Karpas-422 (cell line): ENCODE results near the gene SCAF1. TPM values are rescaled to one million over a fixed set of nuclear protein-coding genes. Genes with fewer than 3 reads are reported as not detected.

Source experiments
- DNase-seq: peaks from one replicate; pipeline ENCODE4 v3.0.0-alpha.2; 2015
- H2AFZ ChIP-seq: fragments of 200-600 bp; sonication (generic); 2 replicates; pipeline ENCODE4 v1.6.1; 2014; ENCODE audit warnings: antibody characterized with exemption, low read length, mixed read lengths
- H3K27ac ChIP-seq: fragments of 200-600 bp; sonication (generic); 2 replicates; pipeline ENCODE4 v1.5.1; 2014; ENCODE audit warnings: mild to moderate bottlenecking, low read length, moderate library complexity
- H3K27me3 ChIP-seq: fragments of 200-600 bp; sonication (generic); 2 replicates; pipeline ENCODE4 v1.6.1; 2014; ENCODE audit warnings: low read length, mixed read lengths
- H3K36me3 ChIP-seq: fragments of 200-600 bp; sonication (generic); 2 replicates; pipeline ENCODE4 v1.6.1; 2014; ENCODE audit warnings: low read length, mixed read lengths; ENCODE audit not compliant: insufficient read depth
- H3K4me1 ChIP-seq: fragments of 200-600 bp; sonication (generic); 2 replicates; pipeline ENCODE4 v1.6.1; 2014; ENCODE audit warnings: mild to moderate bottlenecking, low read length, mixed read lengths
- H3K4me2 ChIP-seq: fragments of 200-600 bp; sonication (generic); 2 replicates; pipeline ENCODE4 v1.6.1; 2014; ENCODE audit warnings: low read length, low read depth, mild to moderate bottlenecking; ENCODE audit not compliant: poor library complexity, severe bottlenecking
- H3K4me3 ChIP-seq: fragments of 200-600 bp; sonication (generic); 2 replicates; pipeline ENCODE4 v1.5.1; 2014; ENCODE audit warnings: mild to moderate bottlenecking, antibody characterized with exemption, low read length, mixed read lengths
- H3K79me2 ChIP-seq: fragments of 200-600 bp; sonication (generic); 2 replicates; pipeline ENCODE4 v1.6.1; 2014; ENCODE audit warnings: mild to moderate bottlenecking, low read length, mixed read lengths
- H3K9ac ChIP-seq: fragments of 200-600 bp; sonication (generic); 2 replicates; pipeline ENCODE4 v1.6.0; 2014; ENCODE audit warnings: low read length
- H3K9me2 ChIP-seq: fragments of 200-600 bp; sonication (generic), shearing (Covaris generic); replicated peaks from 2 replicates; pipeline ENCODE4 v1.6.0; 2014; ENCODE audit warnings: mild to moderate bottlenecking, low read length, moderate library complexity; ENCODE audit not compliant: insufficient read depth
- H3K9me3 ChIP-seq: fragments of 300-700, 200-600 bp; sonication (generic); 2 replicates; pipeline ENCODE4 v1.6.1; 2014; ENCODE audit warnings: low read length, mixed read lengths
- H4K20me1 ChIP-seq: fragments of 200-600 bp; sonication (generic); 2 replicates; pipeline ENCODE4 v1.6.1; 2014; ENCODE audit warnings: mild to moderate bottlenecking, antibody characterized with exemption, low read length, low read depth; ENCODE audit not compliant: insufficient read depth
- total RNA-seq: library from RNA; depleted of rRNA; stranded (reverse); fragments of >200 nt; shearing (Covaris generic); gene quantifications from 2 replicates; pipeline ENCODE4 v1.2.3, GENCODE V29; 2014; ENCODE audit warnings: low replicate concordance

The SCAF1 gene
- total RNA-seq, 1 experiment from 2014 or later: 8.3 TPM

- H3K4me2 ChIP-seq: no peak overlapping the region
- no peaks in the 10 kb centered on the region; the same call in none of the 2 replicates for H3K36me3 ChIP-seq
- H3K79me2 ChIP-seq: peaks cover 42% of the 10 kb centered on the region
- peaks cover 20% of the 10 kb centered on the region for H3K4me1 ChIP-seq
- H3K9me2 ChIP-seq: no peaks in the 10 kb centered on the region
- H3K9ac ChIP-seq: no peak overlapping the region
- H2AFZ ChIP-seq: no peak overlapping the region
- no peaks in the 10 kb centered on the region for H3K9me3 ChIP-seq
- peaks cover 28% of the 10 kb centered on the region; the same call in 1 of the 2 replicates for H4K20me1 ChIP-seq
- H3K27me3 ChIP-seq: no peaks in the 10 kb centered on the region
- H3K4me3 ChIP-seq: no peak overlapping the region
- no peak for DNase-seq
- H3K27ac ChIP-seq: no peak overlapping the region
Measured at GRCh38 chr19:49646586-49646985, 4.6 kb downstream of the SCAF1 start.

GRCh38 chr19:49651029-49651819, 9.2 kb downstream of the SCAF1 start:
- Histone ChIP-seq H3K79me2 (peaks cover 3% of the 10 kb centered on the region; the same call in 1 of the 2 replicates), H4K20me1 (0 out of 2 replicates have a peak, but pooled peaks cover 22% of the 10 kb centered on the region), H3K4me2 (no peak overlapping the region), H3K9me2 (no peaks in the 10 kb centered on the region), H3K36me3 (peaks cover 19% of the 10 kb centered on the region; the same call in 1 of the 2 replicates), H3K9me3 (no peaks in the 10 kb centered on the region), H2AFZ (no peak overlapping the region), H3K27ac (no peak overlapping the region), H3K4me3 (no peak overlapping the region), H3K9ac (no peak overlapping the region), H3K27me3 (no peaks in the 10 kb centered on the region), H3K4me1 (no peaks in the 10 kb centered on the region)
- DNase-seq: no peak

GRCh38 chr19:49651820-49652550, 10.0 kb downstream of the SCAF1 start:
- Histone ChIP-seq H3K27me3 (no peaks in the 10 kb centered on the region), H3K4me3 (no peak overlapping the region), H3K9me3 (no peaks in the 10 kb centered on the region), H3K4me2 (no peak overlapping the region), H3K79me2 (peaks cover 3% of the 10 kb centered on the region; the same call in 1 of the 2 replicates), H4K20me1 (0 out of 2 replicates have a peak, but pooled peaks cover 16% of the 10 kb centered on the region), H3K27ac (no peak overlapping the region), H3K9me2 (no peaks in the 10 kb centered on the region), H3K9ac (no peak overlapping the region), H3K36me3 (peaks cover 19% of the 10 kb centered on the region; the same call in 1 of the 2 replicates), H2AFZ (no peak overlapping the region), H3K4me1 (no peaks in the 10 kb centered on the region)
- DNase-seq: no peak

GRCh38 chr19:49652551-49653465, 10.8 kb downstream of the SCAF1 start:
- no peaks in the 10 kb centered on the region for H3K79me2 ChIP-seq
- H3K36me3 ChIP-seq: peaks cover 19% of the 10 kb centered on the region; the same call in 1 of the 2 replicates
- H3K4me1 ChIP-seq: no peaks in the 10 kb centered on the region
- H2AFZ ChIP-seq: no peak overlapping the region
- H4K20me1 ChIP-seq: 0 out of 2 replicates have a peak, but pooled peaks cover 12% of the 10 kb centered on the region
- H3K9me3 ChIP-seq: no peaks in the 10 kb centered on the region
- H3K27me3 ChIP-seq: no peaks in the 10 kb centered on the region
- DNase-seq: no peak
- no peak overlapping the region for H3K4me3 ChIP-seq
- H3K9ac ChIP-seq: no peak overlapping the region
- H3K9me2 ChIP-seq: no peaks in the 10 kb centered on the region
- H3K27ac ChIP-seq: no peak overlapping the region
- no peak overlapping the region for H3K4me2 ChIP-seq

- H3K9me2 ChIP-seq: no peaks in the 10 kb centered on the region
- no peaks in the 10 kb centered on the region for H3K9me3 ChIP-seq
- DNase-seq: no peak
- no peak overlapping the region for H3K4me2 ChIP-seq
- 0 out of 2 replicates have a peak, but pooled peaks cover 12% of the 10 kb centered on the region for H4K20me1 ChIP-seq
- H3K4me1 ChIP-seq: no peaks in the 10 kb centered on the region
- no peaks in the 10 kb centered on the region for H3K79me2 ChIP-seq
- H3K27ac ChIP-seq: no peak overlapping the region
- no peaks in the 10 kb centered on the region for H3K27me3 ChIP-seq
- H3K36me3 ChIP-seq: peaks cover 19% of the 10 kb centered on the region; the same call in 1 of the 2 replicates
- no peak overlapping the region for H2AFZ ChIP-seq
- H3K9ac ChIP-seq: no peak overlapping the region
- no peak overlapping the region for H3K4me3 ChIP-seq
Measured at GRCh38 chr19:49653466-49653806, 11.4 kb downstream of the SCAF1 start.

- no peaks in the 10 kb centered on the region for H3K27me3 ChIP-seq
- no peak for DNase-seq
- H3K36me3 ChIP-seq: peaks cover 27% of the 10 kb centered on the region
- no peak overlapping the region for H3K4me2 ChIP-seq
- no peak overlapping the region for H2AFZ ChIP-seq
- no peaks in the 10 kb centered on the region for H3K9me3 ChIP-seq
- H3K27ac ChIP-seq: no peak overlapping the region
- H3K4me3 ChIP-seq: no peak overlapping the region
- H3K4me1 ChIP-seq: no peaks in the 10 kb centered on the region
- H3K9ac ChIP-seq: no peak overlapping the region
- H3K9me2 ChIP-seq: no peaks in the 10 kb centered on the region
- H4K20me1 ChIP-seq: peaks cover 20% of the 10 kb centered on the region
- no peaks in the 10 kb centered on the region for H3K79me2 ChIP-seq
Measured at GRCh38 chr19:49654581-49654980, 12.6 kb downstream of the SCAF1 start.

GRCh38 chr19:49655570-49656455, 13.8 kb downstream of the SCAF1 start:
- no peaks in the 10 kb centered on the region for H3K27me3 ChIP-seq
- H3K4me3 ChIP-seq: no peak overlapping the region
- H3K4me1 ChIP-seq: no peaks in the 10 kb centered on the region
- H3K4me2 ChIP-seq: no peak overlapping the region
- H3K36me3 ChIP-seq: peaks cover 32% of the 10 kb centered on the region
- H3K9me3 ChIP-seq: no peaks in the 10 kb centered on the region
- no peak overlapping the region for H3K9ac ChIP-seq
- H2AFZ ChIP-seq: no peak overlapping the region
- H4K20me1 ChIP-seq: peaks cover 26% of the 10 kb centered on the region
- DNase-seq: no peak
- no peaks in the 10 kb centered on the region for H3K79me2 ChIP-seq
- H3K27ac ChIP-seq: no peak overlapping the region
- no peaks in the 10 kb centered on the region for H3K9me2 ChIP-seq
